Trophoblast cell (in vitro differentiated cells and primary cell): Measurements from ENCODE around the gene PDE11A.

Source experiments
- DNase-seq, 2 donors: peaks; one replicate each; pipeline ENCODE4 v3.0.0-alpha.2; 2016
- H2AFZ ChIP-seq: 2 replicates; pipeline ENCODE4 v1.6.1; 2013; ENCODE audit warnings: low read length, moderate library complexity, mild to moderate bottlenecking; ENCODE audit not compliant: insufficient read depth, poor library complexity
- H2AK5ac ChIP-seq: 2 replicates; pipeline ENCODE4 v1.6.1; 2013; ENCODE audit warnings: mild to moderate bottlenecking, low read length
- H2BK120ac ChIP-seq: 2 replicates; pipeline ENCODE4 v1.6.1; 2013; ENCODE audit warnings: low read length, mild to moderate bottlenecking, moderate library complexity; ENCODE audit not compliant: insufficient read depth, poor library complexity
- H2BK12ac ChIP-seq: 2 replicates; pipeline ENCODE4 v1.6.1; 2013; ENCODE audit warnings: mild to moderate bottlenecking, low read length, moderate library complexity
- H2BK5ac ChIP-seq: 2 replicates; pipeline ENCODE4 v1.6.1; 2013; ENCODE audit warnings: low read length, low read depth, moderate library complexity, mild to moderate bottlenecking; ENCODE audit not compliant: poor library complexity
- H3K14ac ChIP-seq: 2 replicates; pipeline ENCODE4 v1.6.1; 2013; ENCODE audit warnings: mild to moderate bottlenecking, low read length
- H3K18ac ChIP-seq: 2 replicates; pipeline ENCODE4 v1.6.1; 2013; ENCODE audit warnings: mild to moderate bottlenecking, low read length
- H3K23ac ChIP-seq: 2 replicates; pipeline ENCODE4 v1.6.1; 2013; ENCODE audit warnings: low read length
- H3K27ac ChIP-seq: 2 replicates; pipeline ENCODE4 v1.5.1; 2013; ENCODE audit warnings: low read depth, mild to moderate bottlenecking, inconsistent platforms, low read length, moderate library complexity
- H3K27me3 ChIP-seq: 2 replicates; pipeline ENCODE4 v1.6.1; 2013; ENCODE audit warnings: inconsistent platforms, mild to moderate bottlenecking, low read length, moderate library complexity; ENCODE audit not compliant: insufficient read depth
- H3K36me3 ChIP-seq, 2 experiments: 1 replicate in 1 of 2; 2 replicates in 1 of 2; pipeline ENCODE4 v1.6.1; 2013; ENCODE audit warnings: low read length in 2 of 2, mild to moderate bottlenecking in 2 of 2, moderate library complexity in 1 of 2; ENCODE audit not compliant: insufficient read depth in 2 of 2, control insufficient read depth in 1 of 2
- H3K4ac ChIP-seq: 2 replicates; pipeline ENCODE4 v1.6.1; 2013; ENCODE audit warnings: low read depth, mild to moderate bottlenecking, low read length, moderate library complexity
- H3K4me1 ChIP-seq, 2 experiments: 1 replicate in 1 of 2; 2 replicates in 1 of 2; pipeline ENCODE4 v1.6.1; 2013; ENCODE audit warnings: low read length in 2 of 2, mild to moderate bottlenecking in 2 of 2, moderate library complexity in 1 of 2; ENCODE audit not compliant: insufficient read depth in 2 of 2, control insufficient read depth in 1 of 2
- H3K4me2 ChIP-seq: 2 replicates; pipeline ENCODE4 v1.6.1; 2013; ENCODE audit warnings: inconsistent platforms, mild to moderate bottlenecking, low read length, moderate library complexity
- H3K4me3 ChIP-seq: 2 replicates; pipeline ENCODE4 v1.5.1; 2013; ENCODE audit warnings: mild to moderate bottlenecking, low read depth, low read length, inconsistent platforms
- H3K79me1 ChIP-seq: one replicate; pipeline ENCODE4 v1.6.1; 2013; ENCODE audit warnings: low read length
- H3K79me2 ChIP-seq: 2 replicates; pipeline ENCODE4 v1.6.1; 2013; ENCODE audit warnings: low read length, mild to moderate bottlenecking; ENCODE audit not compliant: control insufficient read depth, insufficient read depth, poor library complexity
- H3K9ac ChIP-seq: 2 replicates; pipeline ENCODE4 v1.6.1; 2013; ENCODE audit warnings: mild to moderate bottlenecking, low read length
- H3K9me3 ChIP-seq: 2 replicates; pipeline ENCODE4 v1.6.1; 2013; ENCODE audit warnings: low read depth, mild to moderate bottlenecking, control low read depth, inconsistent platforms, low read length; ENCODE audit not compliant: insufficient read depth
- H4K12ac ChIP-seq: 2 replicates; pipeline ENCODE4 v1.6.1; 2013; ENCODE audit warnings: low read depth, mild to moderate bottlenecking, low read length, moderate library complexity
- H4K8ac ChIP-seq: 2 replicates; pipeline ENCODE4 v1.6.1; 2013; ENCODE audit warnings: low read depth, mild to moderate bottlenecking, low read length, moderate library complexity
- H4K91ac ChIP-seq: one replicate; pipeline ENCODE4 v1.6.1; 2013; ENCODE audit warnings: low read depth, mild to moderate bottlenecking, low read length, moderate library complexity
- WGBS: extraction: QIAGEN DNeasy Blood & Tissue Kit; methylation state at CpG from one replicate; pipeline ENCODE4 v1.1.7; 2013; ENCODE audit warnings: missing lambda C conversion rate; ENCODE audit not compliant: insufficient read length, insufficient coverage; ENCODE audit errors: extremely low coverage; 5-methylcytosine and 5-hydroxymethylcytosine counted together

PDE11A gene

GRCh38 chr2:177784745-177785067 is 287.9 kb downstream of the PDE11A start:
- no CpG with 5 or more reads among the region's 1 CpG for WGBS
- Histone ChIP-seq H3K4me3 (no peak overlapping the region), H3K4ac (no peak overlapping the region), H3K27ac (no peak overlapping the region), H3K14ac (no peak overlapping the region), H3K9ac (no peak overlapping the region), H2AFZ (no peak overlapping the region), H2AK5ac (no peak overlapping the region), H3K9me3 (no peaks in the 10 kb centered on the region), H3K18ac (no peak overlapping the region), H2BK5ac (no peak overlapping the region), H3K4me2 (no peak overlapping the region), H4K91ac (no peak overlapping the region), H4K12ac (no peak overlapping the region), H3K23ac (no peak overlapping the region), H2BK120ac (no peak overlapping the region), H3K36me3 (no peaks in the 10 kb centered on the region), H3K4me1 (no peaks in the 10 kb centered on the region), H3K79me1 (no peaks in the 10 kb centered on the region), H2BK12ac (no peak overlapping the region), H3K27me3 (no peaks in the 10 kb centered on the region), H3K79me2 (no peaks in the 10 kb centered on the region), H4K8ac (no peak overlapping the region)
- no peak for DNase-seq

- H3K79me1 ChIP-seq: no peaks in the 10 kb centered on the region
- no peak overlapping the region for H2AFZ ChIP-seq
- no peak overlapping the region for H3K9ac ChIP-seq
- H2BK5ac ChIP-seq: no peak overlapping the region
- no peak overlapping the region for H2BK12ac ChIP-seq
- no peak for DNase-seq
- no peak overlapping the region for H3K14ac ChIP-seq
- H3K79me2 ChIP-seq: no peaks in the 10 kb centered on the region
- H2BK120ac ChIP-seq: no peak overlapping the region
- no peaks in the 10 kb centered on the region for H3K36me3 ChIP-seq
- no peak overlapping the region for H4K12ac ChIP-seq
- no peaks in the 10 kb centered on the region for H3K9me3 ChIP-seq
- H3K27ac ChIP-seq: no peak overlapping the region
- H3K4me2 ChIP-seq: no peak overlapping the region
- H3K4me1 ChIP-seq: no peaks in the 10 kb centered on the region
- no peak overlapping the region for H3K23ac ChIP-seq
- no peak overlapping the region for H3K4me3 ChIP-seq
- WGBS: no CpG with 5 or more reads among the region's 2 CpGs
- no peak overlapping the region for H2AK5ac ChIP-seq
- no peak overlapping the region for H3K4ac ChIP-seq
- no peak overlapping the region for H4K91ac ChIP-seq
- no peak overlapping the region for H3K18ac ChIP-seq
- no peaks in the 10 kb centered on the region for H3K27me3 ChIP-seq
- H4K8ac ChIP-seq: no peak overlapping the region
Observed at GRCh38 chr2:177783835-177784744, 288.5 kb downstream of the PDE11A start.

- no peak overlapping the region for H2BK12ac ChIP-seq
- no peaks in the 10 kb centered on the region for H3K36me3 ChIP-seq
- no peak overlapping the region for H3K18ac ChIP-seq
- H3K4me3 ChIP-seq: no peak overlapping the region
- no peak overlapping the region for H4K8ac ChIP-seq
- H2AK5ac ChIP-seq: no peak overlapping the region
- H2BK5ac ChIP-seq: no peak overlapping the region
- no peak overlapping the region for H3K27ac ChIP-seq
- no peaks in the 10 kb centered on the region for H3K79me2 ChIP-seq
- no peaks in the 10 kb centered on the region for H3K9me3 ChIP-seq
- DNase-seq: no peak
- H3K79me1 ChIP-seq: no peaks in the 10 kb centered on the region
- no peaks in the 10 kb centered on the region for H3K4me1 ChIP-seq
- H3K14ac ChIP-seq: no peak overlapping the region
- no peak overlapping the region for H3K9ac ChIP-seq
- no peak overlapping the region for H3K23ac ChIP-seq
- no peak overlapping the region for H4K91ac ChIP-seq
- no peak overlapping the region for H3K4ac ChIP-seq
- no peak overlapping the region for H3K4me2 ChIP-seq
- H2BK120ac ChIP-seq: no peak overlapping the region
- no peak overlapping the region for H4K12ac ChIP-seq
- H2AFZ ChIP-seq: no peak overlapping the region
- no peaks in the 10 kb centered on the region for H3K27me3 ChIP-seq
Observed at GRCh38 chr2:177783091-177783490, 289.5 kb downstream of the PDE11A start.

GRCh38 chr2:177782613-177783012 is 290.0 kb downstream of the PDE11A start:
- Histone ChIP-seq H2BK5ac (no peak overlapping the region), H2BK12ac (no peak overlapping the region), H4K91ac (no peak overlapping the region), H2BK120ac (no peak overlapping the region), H2AK5ac (no peak overlapping the region), H4K12ac (no peak overlapping the region), H4K8ac (no peak overlapping the region), H3K9me3 (no peaks in the 10 kb centered on the region), H3K4me3 (no peak overlapping the region), H3K9ac (no peak overlapping the region), H2AFZ (no peak overlapping the region), H3K23ac (no peak overlapping the region), H3K4me1 (no peaks in the 10 kb centered on the region), H3K14ac (no peak overlapping the region), H3K36me3 (no peaks in the 10 kb centered on the region), H3K79me1 (no peaks in the 10 kb centered on the region), H3K27ac (no peak overlapping the region), H3K4me2 (no peak overlapping the region), H3K79me2 (no peaks in the 10 kb centered on the region), H3K4ac (no peak overlapping the region), H3K18ac (no peak overlapping the region), H3K27me3 (no peaks in the 10 kb centered on the region)
- no peak for DNase-seq
